ENCODE results near the gene KIZ. TPM values are rescaled to one million over a fixed set of nuclear protein-coding genes. Genes with fewer than 3 reads are reported as not detected.

Gene KIZ, protein sequence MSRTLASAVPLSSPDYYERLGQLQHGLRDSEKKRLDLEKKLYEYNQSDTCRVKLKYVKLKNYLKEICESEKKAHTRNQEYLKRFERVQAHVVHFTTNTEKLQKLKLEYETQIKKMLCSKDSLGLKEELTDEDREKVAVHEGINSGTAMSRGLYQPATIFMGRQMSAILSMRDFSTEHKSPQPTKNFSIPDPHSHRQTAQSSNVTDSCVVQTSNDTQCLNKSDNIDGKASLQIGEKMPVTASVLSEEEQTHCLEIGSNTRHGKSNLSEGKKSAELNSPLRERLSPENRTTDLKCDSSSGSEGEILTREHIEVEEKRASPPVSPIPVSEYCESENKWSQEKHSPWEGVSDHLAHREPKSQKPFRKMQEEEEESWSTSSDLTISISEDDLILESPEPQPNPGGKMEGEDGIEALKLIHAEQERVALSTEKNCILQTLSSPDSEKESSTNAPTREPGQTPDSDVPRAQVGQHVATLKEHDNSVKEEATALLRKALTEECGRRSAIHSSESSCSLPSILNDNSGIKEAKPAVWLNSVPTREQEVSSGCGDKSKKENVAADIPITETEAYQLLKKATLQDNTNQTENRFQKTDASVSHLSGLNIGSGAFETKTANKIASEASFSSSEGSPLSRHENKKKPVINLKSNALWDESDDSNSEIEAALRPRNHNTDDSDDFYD
- total RNA-seq = 6.8 TPM

- DNase-seq (ENCODE audit: low spot score) (peak; percentile 98), ATAC-seq (peak; percentile 98)
Measured at GRCh38 chr20:21125849-21126580, at the start of gene KIZ. KIZ (plus strand) TSS chr20:21126082; CDS start chr20:21126116, 34 bp downstream.

- no peak for DNase-seq (ENCODE audit: low spot score)
Measured at GRCh38 chr20:21077809-21078345, 48.0 kb upstream of the KIZ start.

GRCh38 chr20:21082584-21082983 lies 43.3 kb upstream of the KIZ start:
- no peak for DNase-seq (ENCODE audit: low spot score)
- ATAC-seq = no peak

More at GRCh38 chr20:21077809-21078345, 48.0 kb upstream of the KIZ start:
- ATAC-seq = no peak

- no peak for DNase-seq (ENCODE audit: low spot score)
- ATAC-seq = no peak
Measured at GRCh38 chr20:21083825-21084325, 42.0 kb upstream of the KIZ start.

- DNase-seq (ENCODE audit: low spot score) = no peak
- ATAC-seq = no peak
Measured at GRCh38 chr20:21087862-21088540, 37.9 kb upstream of the KIZ start.

GRCh38 chr20:21089391-21089790 lies 36.5 kb upstream of the KIZ start:
- DNase-seq (ENCODE audit: low spot score) (no peak), ATAC-seq (no peak)

DNA sequence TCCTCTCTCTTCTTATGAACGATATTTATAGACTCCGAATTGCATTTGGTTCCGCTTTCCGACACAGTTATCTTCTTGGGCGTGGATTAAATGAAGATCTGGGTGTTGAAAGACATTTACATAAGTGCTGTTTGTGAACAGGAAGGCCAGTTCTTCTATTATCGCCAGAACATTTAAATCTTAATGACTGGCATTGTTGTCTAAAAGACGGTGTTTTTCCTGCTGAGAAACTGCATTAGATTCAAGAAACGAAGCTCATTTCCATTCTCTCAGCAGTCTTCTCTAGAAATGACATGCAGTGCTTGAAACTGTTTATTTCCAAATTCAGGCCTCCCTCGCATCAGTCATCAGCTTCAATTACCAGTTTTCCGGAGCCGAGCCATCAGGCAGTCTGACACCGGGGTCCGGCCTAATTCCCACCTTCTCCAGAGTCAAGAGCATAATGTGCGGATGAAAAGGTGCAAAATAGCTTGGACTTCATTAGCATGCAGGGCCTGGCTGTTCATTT lies 35.7 kb upstream of the KIZ start:
- ATAC-seq = no peak
- DNase-seq (ENCODE audit: low spot score) = no peak

DNA sequence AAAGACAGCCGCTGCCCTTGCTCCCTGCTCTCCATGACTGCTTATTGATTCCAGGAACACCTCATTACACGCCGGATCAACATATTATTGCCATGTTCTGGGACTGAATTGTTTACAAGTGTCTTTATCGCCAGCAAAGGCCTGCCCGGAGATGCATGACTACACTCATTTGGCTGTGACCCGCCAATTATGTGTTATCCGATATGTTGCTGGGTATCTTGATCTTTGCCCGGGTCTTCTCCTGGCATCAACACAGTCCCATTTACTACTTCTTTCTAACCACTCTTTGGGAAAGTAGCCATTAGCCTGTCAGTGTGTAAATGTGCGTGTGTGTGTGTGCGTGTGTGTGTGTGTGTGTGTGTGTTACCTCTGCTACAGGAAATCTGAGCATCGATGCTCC lies 35.2 kb upstream of the KIZ start:
- no peak for ATAC-seq
- no peak for DNase-seq (ENCODE audit: low spot score)

DNA sequence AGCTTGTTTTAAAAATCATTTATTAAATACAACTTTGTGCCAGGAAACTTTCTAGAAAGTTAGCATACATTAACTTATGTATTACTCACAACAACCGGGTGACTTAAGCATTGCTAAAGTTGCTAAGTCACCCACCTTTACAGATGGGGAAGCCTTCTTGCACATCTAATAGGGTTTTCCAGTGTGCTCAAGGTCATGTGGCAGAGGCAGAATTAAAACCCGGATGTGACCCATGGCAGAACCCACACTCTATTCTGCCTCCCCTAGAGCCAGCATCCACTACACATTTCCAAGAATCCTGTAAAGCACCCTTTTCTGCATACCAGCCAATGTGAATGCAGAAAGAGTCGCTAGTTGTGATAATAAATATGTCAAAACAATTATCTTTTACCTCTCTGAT lies 33.1 kb upstream of the KIZ start:
- DNase-seq (ENCODE audit: low spot score) = no peak
- no peak for ATAC-seq

- ATAC-seq = no peak
Measured at GRCh38 chr20:21096321-21097043, 29.4 kb upstream of the KIZ start.

GRCh38 chr20:21099751-21100577 lies 25.9 kb upstream of the KIZ start:
- peak; percentile 58 for ATAC-seq
- DNase-seq (ENCODE audit: low spot score) = no peak

More at GRCh38 chr20:21096321-21097043, 29.4 kb upstream of the KIZ start:
- no peak for DNase-seq (ENCODE audit: low spot score)

DNA sequence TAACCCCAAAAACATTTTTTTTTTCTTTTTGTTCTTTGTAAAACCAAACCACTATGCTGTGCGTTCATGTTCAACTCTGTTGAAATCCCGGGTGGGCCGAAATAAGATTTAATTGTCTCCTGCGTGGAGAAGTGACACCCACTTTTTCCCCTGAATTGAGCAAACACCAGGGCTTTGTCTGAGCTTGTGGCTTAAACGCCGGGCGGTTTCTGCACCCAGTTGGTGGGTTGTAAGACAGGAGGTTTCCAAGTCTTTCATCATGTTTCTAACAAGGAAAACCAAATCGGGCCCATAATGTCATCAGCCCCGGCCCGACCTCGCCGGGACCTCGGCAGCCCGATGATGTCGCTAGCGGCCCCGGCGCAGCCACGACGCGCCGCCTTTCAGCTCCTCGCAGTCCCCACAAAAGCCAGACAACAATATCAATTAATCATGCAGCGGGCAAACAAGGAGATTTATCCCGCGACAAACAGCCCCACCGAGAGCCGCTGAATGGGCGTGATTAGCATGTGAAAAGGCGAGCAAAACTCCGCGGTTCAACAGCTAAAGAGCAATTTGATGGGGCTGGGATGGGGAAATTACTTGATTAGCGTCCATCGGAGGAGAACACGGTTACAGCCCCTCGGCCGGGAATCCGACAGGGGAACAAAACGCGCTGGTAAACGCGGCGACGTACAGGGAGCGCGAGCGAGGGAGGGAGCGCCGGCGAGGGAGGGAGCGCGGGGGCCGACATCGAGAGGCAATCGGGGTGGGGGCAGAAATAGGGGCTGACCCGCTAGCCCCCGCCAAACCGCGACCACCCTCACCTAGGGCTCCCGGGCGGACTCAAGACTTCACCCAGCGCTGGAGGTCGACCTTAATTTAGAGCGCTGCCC lies 25.1 kb upstream of the KIZ start:
- DNase-seq (ENCODE audit: low spot score) = no peak
- no peak for ATAC-seq

DNA sequence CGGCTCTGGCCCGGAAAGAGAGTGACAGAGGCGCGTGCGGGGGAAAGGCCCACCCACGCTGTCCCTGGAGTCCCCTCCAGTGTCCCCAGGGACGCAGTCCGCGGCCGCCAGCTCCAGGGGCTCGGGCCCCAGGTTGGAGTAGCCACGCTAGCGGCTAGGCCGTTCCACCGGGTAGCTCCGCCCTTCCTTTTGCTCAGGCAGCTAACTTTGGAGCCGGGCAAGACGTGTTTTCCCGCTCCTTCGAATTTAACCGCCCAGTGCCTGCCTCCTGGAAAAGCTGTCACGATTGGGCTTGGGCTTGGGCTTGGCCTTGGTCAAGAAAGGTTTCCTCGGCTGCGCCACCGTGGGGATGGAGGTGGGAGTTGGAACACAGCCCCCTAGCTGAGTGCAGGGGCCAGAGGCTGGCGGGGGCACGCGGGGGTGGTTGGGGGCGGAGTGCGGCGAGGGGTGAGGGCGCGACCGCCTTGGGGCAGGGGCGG lies 24.4 kb upstream of the KIZ start:
- DNase-seq (ENCODE audit: low spot score) (no peak), ATAC-seq (no peak)

GRCh38 chr20:21101932-21102575 lies 23.8 kb upstream of the KIZ start:
- ATAC-seq (peak; percentile 19), DNase-seq (ENCODE audit: low spot score) (no peak)

- DNase-seq (ENCODE audit: low spot score) = no peak
- ATAC-seq = peak; percentile 65
Measured at GRCh38 chr20:21102603-21103311, 23.1 kb upstream of the KIZ start.

All from left lobe of liver (tissue), 2 donors.